Suprapubic skin (tissue), 4 donors: ENCODE data around the gene STX5. TPM values are rescaled to one million over a fixed set of nuclear protein-coding genes. Genes with fewer than 3 reads are reported as not detected.
"Not testable (repeated sequence)": the region's sequence is repeated elsewhere in the genome, so short reads cannot be mapped to it uniquely, and the experiment has no call there.

Experiments
- DNase-seq, 2 donors: peaks; one replicate each; pipeline ENCODE4 v3.0.0-alpha.2; 2019; ENCODE audit warnings: low spot score in 2 of 2
- H3K27ac ChIP-seq: fragments of 200-600 bp; sonication (generic); one replicate; pipeline ENCODE4 v1.5.1; 2019
- H3K27me3 ChIP-seq: fragments of 200-600 bp; sonication (generic); one replicate; pipeline ENCODE4 v1.5.1; 2019
- H3K36me3 ChIP-seq: fragments of 200-600 bp; sonication (generic); one replicate; pipeline ENCODE4 v1.5.1; 2019
- H3K4me1 ChIP-seq: fragments of 200-600 bp; sonication (generic); one replicate; pipeline ENCODE4 v1.5.1; 2019
- H3K4me3 ChIP-seq: fragments of 200-600 bp; sonication (generic); one replicate; pipeline ENCODE4 v1.5.1; 2019; ENCODE audit warnings: mild to moderate bottlenecking
- H3K9me3 ChIP-seq: fragments of 200-600 bp; sonication (generic); one replicate; pipeline ENCODE4 v1.5.1; 2019
- CTCF ChIP-seq, 2 donors: fragments of 200-600 bp in 1 of 2; fragments of 450-650 bp in 1 of 2; sonication (generic) in 1 of 2; IDR thresholded peaks; one replicate each; pipeline ENCODE4 v1.5.1; 2016 to 2019; ENCODE audit warnings: antibody characterized with exemption in 2 of 2, mild to moderate bottlenecking in 1 of 2, moderate library complexity in 1 of 2
- EP300 ChIP-seq: sonication (generic); formaldehyde crosslinking; IDR thresholded peaks from one replicate; pipeline ENCODE4 v1.6.1; 2017; ENCODE audit warnings: antibody characterized with exemption
- POLR2A ChIP-seq, 2 donors: fragments of 450-650 bp; IDR thresholded peaks; one replicate each; pipeline ENCODE4 v1.6.1; 2017; ENCODE audit warnings: antibody characterized with exemption in 2 of 2, mild to moderate bottlenecking in 2 of 2, moderate library complexity in 2 of 2
- POLR2AphosphoS5 ChIP-seq, 3 donors: sonication (generic); formaldehyde crosslinking; IDR thresholded peaks; one replicate each; pipeline ENCODE4 v1.6.1; 2017; ENCODE audit warnings: antibody characterized with exemption in 3 of 3
- WGBS: methylation state at CpG from one replicate; pipeline ENCODE4 v1.1.5; 2018; 5-methylcytosine and 5-hydroxymethylcytosine counted together
- total RNA-seq, 4 donors: library from RNA; depleted of rRNA; stranded (reverse); fragments of >200 nt; gene quantifications; one replicate each; pipeline ENCODE4 v1.1.0, GENCODE V29; 2016

Gene STX5
- total RNA-seq, 4 donors from 2014 or later = 26.8 to 47.8 (median 43.2) TPM

DNA sequence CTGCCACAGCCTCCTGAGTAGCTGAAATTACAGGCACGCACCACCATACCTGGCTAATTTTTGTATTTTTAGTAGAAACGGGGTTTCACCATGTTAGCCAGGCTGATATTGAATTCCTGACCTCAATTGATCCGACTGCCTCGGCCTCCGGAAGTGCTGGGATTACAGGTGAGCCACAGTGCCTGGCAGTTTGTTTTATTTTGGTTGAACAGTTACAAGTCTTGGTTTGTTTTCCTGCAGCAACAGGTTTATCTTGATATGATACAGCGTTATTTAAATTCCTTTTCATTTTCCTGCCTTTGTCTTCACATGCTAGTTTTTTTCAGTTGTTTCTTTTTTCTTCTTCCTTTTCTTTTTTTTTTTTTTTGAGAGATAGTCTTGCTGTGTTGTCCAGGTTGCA lies 44.9 kb upstream of the STX5 start:
- Histone ChIP-seq H3K4me1 (peaks cover 36% of the 10 kb centered on the region), H3K27ac (no peak overlapping the region)

GRCh38 chr11:62875698-62876478 lies 44.0 kb upstream of the STX5 start:
- no peak for DNase-seq

More for the DNA sequence above, 44.9 kb upstream of the STX5 start:
- DNase-seq = no peak
- Histone ChIP-seq H3K9me3 (no peaks in the 10 kb centered on the region), H3K36me3 (no peaks in the 10 kb centered on the region), H3K27me3 (no peaks in the 10 kb centered on the region), H3K4me3 (no peak overlapping the region)
- 56% methylated on average over 6 of the region's 6 CpGs for WGBS
- no peak for TF ChIP-seq POLR2AphosphoS5 (IDR thresholded peaks at IDR 0.05)
- TF ChIP-seq POLR2A (IDR thresholded peaks at IDR 0.05) = no peak
- no peak for TF ChIP-seq EP300

GRCh38 chr11:62874851-62875250 lies 43.0 kb upstream of the STX5 start:
- DNase-seq = no peak
- WGBS = 89% methylated on average over 7 of the region's 7 CpGs
- no peak for TF ChIP-seq CTCF (IDR thresholded peaks at IDR 0.05)
- TF ChIP-seq POLR2AphosphoS5 (IDR thresholded peaks at IDR 0.05) = no peak
- TF ChIP-seq EP300 = no peak
- TF ChIP-seq POLR2A (IDR thresholded peaks at IDR 0.05) = no peak

More at GRCh38 chr11:62875698-62876478, 44.0 kb upstream of the STX5 start:
- WGBS = 92% methylated on average over 7 of the region's 7 CpGs
- no peak overlapping the region for H3K27ac ChIP-seq
- TF ChIP-seq CTCF (IDR thresholded peaks at IDR 0.05) (no peak), POLR2AphosphoS5 (IDR thresholded peaks at IDR 0.05) (no peak), POLR2A (IDR thresholded peaks at IDR 0.05) (no peak), EP300 (no peak)
- no peaks in the 10 kb centered on the region for H3K27me3 ChIP-seq
- H3K4me3 ChIP-seq = no peak overlapping the region
- H3K4me1 ChIP-seq = peaks cover 36% of the 10 kb centered on the region
- no peaks in the 10 kb centered on the region for H3K36me3 ChIP-seq
- H3K9me3 ChIP-seq = no peaks in the 10 kb centered on the region

GRCh38 chr11:62865635-62866034 lies 33.8 kb upstream of the STX5 start:
- Histone ChIP-seq H3K9me3 (no peaks in the 10 kb centered on the region), H3K4me1 (peaks cover 9% of the 10 kb centered on the region), H3K27me3 (no peaks in the 10 kb centered on the region), H3K27ac (no peak overlapping the region), H3K36me3 (no peaks in the 10 kb centered on the region), H3K4me3 (no peak overlapping the region)
- no peak for TF ChIP-seq EP300
- TF ChIP-seq CTCF (IDR thresholded peaks at IDR 0.05) = no peak
- no peak for TF ChIP-seq POLR2A (IDR thresholded peaks at IDR 0.05)
- TF ChIP-seq POLR2AphosphoS5 (IDR thresholded peaks at IDR 0.05) = no peak
- DNase-seq = no peak
- WGBS = 68% methylated on average over 6 of the region's 6 CpGs

More at GRCh38 chr11:62874851-62875250, 43.0 kb upstream of the STX5 start:
- Histone ChIP-seq H3K9me3 (no peaks in the 10 kb centered on the region), H3K27me3 (no peaks in the 10 kb centered on the region), H3K36me3 (no peaks in the 10 kb centered on the region), H3K4me3 (no peak overlapping the region), H3K4me1 (peaks cover 30% of the 10 kb centered on the region), H3K27ac (no peak overlapping the region)

- Histone ChIP-seq H3K4me1 (peaks cover 9% of the 10 kb centered on the region), H3K36me3 (no peaks in the 10 kb centered on the region), H3K9me3 (no peaks in the 10 kb centered on the region), H3K27ac (no peak overlapping the region), H3K27me3 (no peaks in the 10 kb centered on the region), H3K4me3 (no peak overlapping the region)
- no peak for DNase-seq
- TF ChIP-seq EP300 (no peak), POLR2AphosphoS5 (IDR thresholded peaks at IDR 0.05) (no peak), CTCF (IDR thresholded peaks at IDR 0.05) (no peak), POLR2A (IDR thresholded peaks at IDR 0.05) (no peak)
- 44% methylated on average over 4 of the region's 4 CpGs for WGBS
These were observed 32.0 kb upstream of the STX5 start for GRCh38 chr11:62863687-62864335.

- not testable (repeated sequence) for DNase-seq, H3K27ac ChIP-seq, H3K27me3 ChIP-seq, H3K9me3 ChIP-seq, H3K4me3 ChIP-seq, H3K36me3 ChIP-seq
- H3K4me1 ChIP-seq = peaks cover 23% of the 10 kb centered on the region
- WGBS = 93% methylated on average over 16 of the region's 16 CpGs
These were observed 29.8 kb upstream of the STX5 start for GRCh38 chr11:62861564-62862192.
